Suprapubic skin (tissue), 4 donors: Measurements from ENCODE around the gene IKBIP. TPM values are rescaled to one million over a fixed set of nuclear protein-coding genes. Genes with fewer than 3 reads are reported as not detected.

Experiments
- DNase-seq, 2 donors: peaks; one replicate each; pipeline ENCODE4 v3.0.0-alpha.2; 2019; ENCODE audit warnings: low spot score in 2 of 2
- H3K27ac ChIP-seq: fragments of 200-600 bp; sonication (generic); one replicate; pipeline ENCODE4 v1.5.1; 2019
- H3K27me3 ChIP-seq: fragments of 200-600 bp; sonication (generic); one replicate; pipeline ENCODE4 v1.5.1; 2019
- H3K36me3 ChIP-seq: fragments of 200-600 bp; sonication (generic); one replicate; pipeline ENCODE4 v1.5.1; 2019
- H3K4me1 ChIP-seq: fragments of 200-600 bp; sonication (generic); one replicate; pipeline ENCODE4 v1.5.1; 2019
- H3K4me3 ChIP-seq: fragments of 200-600 bp; sonication (generic); one replicate; pipeline ENCODE4 v1.5.1; 2019; ENCODE audit warnings: mild to moderate bottlenecking
- H3K9me3 ChIP-seq: fragments of 200-600 bp; sonication (generic); one replicate; pipeline ENCODE4 v1.5.1; 2019
- EP300 ChIP-seq: sonication (generic); formaldehyde crosslinking; IDR thresholded peaks from one replicate; pipeline ENCODE4 v1.6.1; 2017; ENCODE audit warnings: antibody characterized with exemption
- POLR2A ChIP-seq, 2 donors: fragments of 450-650 bp; IDR thresholded peaks; one replicate each; pipeline ENCODE4 v1.6.1; 2017; ENCODE audit warnings: antibody characterized with exemption in 2 of 2, mild to moderate bottlenecking in 2 of 2, moderate library complexity in 2 of 2
- POLR2AphosphoS5 ChIP-seq, 3 donors: sonication (generic); formaldehyde crosslinking; IDR thresholded peaks; one replicate each; pipeline ENCODE4 v1.6.1; 2017; ENCODE audit warnings: antibody characterized with exemption in 3 of 3
- WGBS: methylation state at CpG from one replicate; pipeline ENCODE4 v1.1.5; 2018; 5-methylcytosine and 5-hydroxymethylcytosine counted together
- total RNA-seq, 4 donors: library from RNA; depleted of rRNA; stranded (reverse); fragments of >200 nt; gene quantifications; one replicate each; pipeline ENCODE4 v1.1.0, GENCODE V29; 2016
- TF ChIP-seq, protein P1 (sequence below), 2 donors: fragments of 200-600 bp in 1 of 2; fragments of 450-650 bp in 1 of 2; sonication (generic) in 1 of 2; IDR thresholded peaks; one replicate each; pipeline ENCODE4 v1.5.1; 2016 to 2019; ENCODE audit warnings: antibody characterized with exemption in 2 of 2, mild to moderate bottlenecking in 1 of 2, moderate library complexity in 1 of 2

Gene IKBIP
- total RNA-seq, 4 donors from 2014 or later: 2.5 to 4.0 (median 3.4) TPM

GRCh38 chr12:98678946-98679610, 34.5 kb upstream of the IKBIP start:
- Histone ChIP-seq H3K4me1 (no peaks in the 10 kb centered on the region), H3K27ac (no peak overlapping the region), H3K36me3 (peaks cover 65% of the 10 kb centered on the region), H3K27me3 (no peaks in the 10 kb centered on the region), H3K9me3 (no peaks in the 10 kb centered on the region), H3K4me3 (no peak overlapping the region)
- TF ChIP-seq POLR2AphosphoS5 (IDR thresholded peaks at IDR 0.05) (no peak), POLR2A (IDR thresholded peaks at IDR 0.05) (no peak)
- 86% methylated on average over 7 of the region's 7 CpGs for WGBS
- no peak for DNase-seq

DNA sequence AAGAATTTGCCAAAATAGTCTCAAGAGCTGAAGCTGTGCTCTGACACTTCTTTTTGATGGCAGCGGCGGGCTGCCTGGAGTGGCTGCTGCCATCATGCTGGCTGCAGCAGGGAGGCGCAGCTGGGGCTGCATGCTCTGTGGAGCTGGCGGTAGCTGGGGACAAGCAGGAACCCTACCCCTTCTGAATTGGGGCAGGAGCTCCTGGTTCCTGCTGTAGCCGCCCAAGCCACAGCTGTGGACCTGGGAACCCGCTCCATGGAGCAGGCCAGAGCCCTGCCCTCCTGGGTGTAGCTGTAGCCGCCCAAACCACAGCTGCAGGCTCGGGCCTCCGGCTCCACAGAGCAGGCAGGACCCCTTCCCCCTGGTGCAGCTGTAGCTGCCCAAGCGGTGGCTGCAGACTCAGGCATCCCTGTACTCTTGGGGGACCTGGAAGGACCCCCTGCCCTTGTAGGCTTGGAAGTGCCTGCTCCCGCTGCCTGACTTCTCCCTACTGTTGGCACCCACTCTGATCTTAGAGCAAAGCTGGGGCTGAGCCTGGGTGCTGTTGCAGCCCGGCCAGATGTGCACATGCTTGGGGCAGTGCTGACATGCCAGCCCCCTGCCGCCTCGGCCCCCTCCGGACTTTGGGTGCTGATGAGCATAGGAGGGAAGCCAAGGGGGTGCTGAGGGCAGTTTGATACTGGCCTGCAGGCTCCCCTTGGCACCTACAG, 33.8 kb upstream of the IKBIP start:
- peaks cover 60% of the 10 kb centered on the region for H3K36me3 ChIP-seq
- no peak for DNase-seq
- no peak overlapping the region for H3K27ac ChIP-seq
- no peaks in the 10 kb centered on the region for H3K9me3 ChIP-seq
- H3K4me1 ChIP-seq: no peaks in the 10 kb centered on the region
- no peak overlapping the region for H3K4me3 ChIP-seq
- WGBS: 91% methylated on average over 10 of the region's 15 CpGs
- no peaks in the 10 kb centered on the region for H3K27me3 ChIP-seq
- TF ChIP-seq POLR2A (IDR thresholded peaks at IDR 0.05) (no peak), POLR2AphosphoS5 (IDR thresholded peaks at IDR 0.05) (no peak), EP300 (no peak)
- TF ChIP-seq, protein P1, sequence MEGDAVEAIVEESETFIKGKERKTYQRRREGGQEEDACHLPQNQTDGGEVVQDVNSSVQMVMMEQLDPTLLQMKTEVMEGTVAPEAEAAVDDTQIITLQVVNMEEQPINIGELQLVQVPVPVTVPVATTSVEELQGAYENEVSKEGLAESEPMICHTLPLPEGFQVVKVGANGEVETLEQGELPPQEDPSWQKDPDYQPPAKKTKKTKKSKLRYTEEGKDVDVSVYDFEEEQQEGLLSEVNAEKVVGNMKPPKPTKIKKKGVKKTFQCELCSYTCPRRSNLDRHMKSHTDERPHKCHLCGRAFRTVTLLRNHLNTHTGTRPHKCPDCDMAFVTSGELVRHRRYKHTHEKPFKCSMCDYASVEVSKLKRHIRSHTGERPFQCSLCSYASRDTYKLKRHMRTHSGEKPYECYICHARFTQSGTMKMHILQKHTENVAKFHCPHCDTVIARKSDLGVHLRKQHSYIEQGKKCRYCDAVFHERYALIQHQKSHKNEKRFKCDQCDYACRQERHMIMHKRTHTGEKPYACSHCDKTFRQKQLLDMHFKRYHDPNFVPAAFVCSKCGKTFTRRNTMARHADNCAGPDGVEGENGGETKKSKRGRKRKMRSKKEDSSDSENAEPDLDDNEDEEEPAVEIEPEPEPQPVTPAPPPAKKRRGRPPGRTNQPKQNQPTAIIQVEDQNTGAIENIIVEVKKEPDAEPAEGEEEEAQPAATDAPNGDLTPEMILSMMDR (IDR thresholded peaks at IDR 0.05): no peak

DNA sequence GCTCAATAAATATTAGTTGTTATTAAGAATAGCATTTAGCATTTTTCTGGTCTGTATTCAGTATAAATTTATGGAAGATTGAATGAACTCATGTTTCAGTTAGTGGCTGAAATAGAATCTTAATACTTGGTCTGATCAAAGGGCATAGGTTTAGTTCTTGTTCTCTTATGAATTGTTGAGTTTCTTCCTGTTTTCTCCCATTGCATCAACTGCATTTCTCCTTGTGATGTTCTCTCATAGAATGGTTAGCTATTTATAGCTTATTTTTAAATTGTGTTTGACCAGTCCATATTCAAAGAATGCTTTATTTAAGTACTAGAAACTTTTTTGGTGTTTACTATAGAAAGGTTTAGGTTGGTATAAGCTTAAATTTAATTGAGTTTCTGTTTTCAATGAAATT, 30.3 kb upstream of the IKBIP start:
- H3K4me3 ChIP-seq: no peak overlapping the region
- no peaks in the 10 kb centered on the region for H3K27me3 ChIP-seq
- no peak for DNase-seq
- no peak for TF ChIP-seq EP300
- TF ChIP-seq POLR2A (IDR thresholded peaks at IDR 0.05): no peak
- TF ChIP-seq, protein P1 (IDR thresholded peaks at IDR 0.05): no peak
- TF ChIP-seq POLR2AphosphoS5 (IDR thresholded peaks at IDR 0.05): no peak
- H3K4me1 ChIP-seq: no peaks in the 10 kb centered on the region
- H3K36me3 ChIP-seq: peaks cover 47% of the 10 kb centered on the region
- no peaks in the 10 kb centered on the region for H3K9me3 ChIP-seq
- no peak overlapping the region for H3K27ac ChIP-seq

DNA sequence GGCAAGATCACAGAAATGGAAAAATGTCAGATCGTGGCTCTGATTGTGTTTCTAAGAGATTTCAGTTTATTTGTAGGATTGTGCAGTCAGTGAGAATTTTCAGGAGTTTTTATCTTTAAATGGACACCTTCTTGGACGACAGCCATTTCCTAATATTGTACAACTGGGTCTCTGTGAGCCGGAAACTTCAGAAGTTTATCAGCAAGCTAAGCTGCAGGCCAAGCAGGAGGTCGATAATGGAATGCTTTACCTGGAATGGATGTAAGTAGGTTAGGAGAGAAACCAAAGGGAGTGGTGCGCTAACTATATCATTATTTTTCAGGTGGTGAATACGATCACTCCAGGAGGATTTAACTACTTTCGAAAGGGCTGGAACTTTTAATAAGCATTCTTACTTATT, 26.9 kb upstream of the IKBIP start:
- WGBS: 83% methylated on average over 7 of the region's 7 CpGs
- Histone ChIP-seq H3K27ac (no peak overlapping the region), H3K4me3 (no peak overlapping the region), H3K27me3 (no peaks in the 10 kb centered on the region), H3K36me3 (peaks cover 42% of the 10 kb centered on the region), H3K4me1 (no peaks in the 10 kb centered on the region), H3K9me3 (no peaks in the 10 kb centered on the region)
- TF ChIP-seq POLR2A (IDR thresholded peaks at IDR 0.05): no peak
- TF ChIP-seq, protein P1 (IDR thresholded peaks at IDR 0.05): no peak
- TF ChIP-seq POLR2AphosphoS5 (IDR thresholded peaks at IDR 0.05): no peak
- no peak for TF ChIP-seq EP300
- DNase-seq: no peak

DNA sequence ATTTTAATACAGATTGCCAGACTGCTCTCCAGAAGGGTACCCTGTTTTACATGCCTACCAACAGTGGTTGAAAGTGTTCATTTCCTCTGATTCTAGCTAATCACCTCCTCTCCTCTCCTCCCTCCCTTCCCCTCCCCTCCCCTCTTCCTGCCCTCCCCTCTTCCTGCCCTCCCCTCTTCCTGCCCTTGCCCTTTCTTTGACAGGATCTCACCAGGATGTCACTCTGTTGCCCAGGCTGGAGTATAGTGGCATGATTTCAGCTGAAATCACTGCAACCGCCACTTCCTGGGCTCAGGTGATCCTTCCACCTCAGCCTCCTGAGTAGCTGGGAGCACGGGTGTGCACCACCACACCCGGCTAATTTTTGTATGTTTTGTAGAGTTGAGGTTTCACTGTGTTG, 25.2 kb upstream of the IKBIP start:
- 86% methylated on average over 3 of the region's 3 CpGs for WGBS
- DNase-seq: no peak
- TF ChIP-seq EP300: no peak
- no peak for TF ChIP-seq POLR2AphosphoS5 (IDR thresholded peaks at IDR 0.05)
- TF ChIP-seq, protein P1 (IDR thresholded peaks at IDR 0.05): no peak
- TF ChIP-seq POLR2A (IDR thresholded peaks at IDR 0.05): no peak
- Histone ChIP-seq H3K27me3 (no peaks in the 10 kb centered on the region), H3K4me3 (no peak overlapping the region), H3K36me3 (peaks cover 53% of the 10 kb centered on the region), H3K9me3 (no peaks in the 10 kb centered on the region), H3K27ac (no peak overlapping the region), H3K4me1 (no peaks in the 10 kb centered on the region)
